IPS-NIHi11 (cell line): Measurements from ENCODE around the gene FOXA3.
A peak's percentile ranks its signal among the peaks of the same experiment; 100 is the strongest.

Experiments
- DNase-seq: peaks from one replicate; pipeline ENCODE4 v3.0.0; 2012; ENCODE audit warnings: mixed read lengths, low spot score

FOXA3 gene

GRCh38 chr19:45895519-45895972, 31.4 kb downstream of the FOXA3 start:
- DNase-seq: no peak

- DNase-seq: peak; percentile 1
Observed at GRCh38 chr19:45895983-45896599, 32.0 kb downstream of the FOXA3 start.

GRCh38 chr19:45897261-45897812, 33.2 kb downstream of the FOXA3 start:
- DNase-seq: no peak

- no peak for DNase-seq
Observed at GRCh38 chr19:45899253-45899652, 35.1 kb downstream of the FOXA3 start.

GRCh38 chr19:45899919-45900589, 35.9 kb downstream of the FOXA3 start:
- no peak for DNase-seq

GRCh38 chr19:45900738-45901431, 36.8 kb downstream of the FOXA3 start:
- DNase-seq: peak; percentile 17

GRCh38 chr19:45901432-45901911, 37.3 kb downstream of the FOXA3 start:
- peak; percentile 32 for DNase-seq

- DNase-seq: peak; percentile 43
Observed at GRCh38 chr19:45901912-45902650, 38.0 kb downstream of the FOXA3 start, which contains the start of gene MYPOP. MYPOP (minus strand) TSS chr19:45902613; CDS start chr19:45901773, 840 bp downstream.

- DNase-seq: peak; percentile 100
Observed at GRCh38 chr19:45902651-45903625, 38.8 kb downstream of the FOXA3 start.

GRCh38 chr19:45905011-45905410, 40.9 kb downstream of the FOXA3 start:
- DNase-seq: no peak

- DNase-seq: no peak
Observed at GRCh38 chr19:45906221-45906620, 42.1 kb downstream of the FOXA3 start.

- DNase-seq: no peak
Observed at GRCh38 chr19:45908956-45909355, 44.8 kb downstream of the FOXA3 start.

GRCh38 chr19:45911291-45911690, 47.2 kb downstream of the FOXA3 start:
- no peak for DNase-seq

- peak; percentile 86 for DNase-seq
Observed at GRCh38 chr19:45913874-45914830, 50.0 kb downstream of the FOXA3 start, which contains the start of gene NANOS2. NANOS2 (minus strand) TSS chr19:45914778; CDS start chr19:45914693, 85 bp downstream.

GRCh38 chr19:45917421-45918091, 53.4 kb downstream of the FOXA3 start:
- no peak for DNase-seq

GRCh38 chr19:45918721-45919120, 54.6 kb downstream of the FOXA3 start:
- no peak for DNase-seq

- DNase-seq: no peak
Observed at GRCh38 chr19:45919678-45920077, 55.6 kb downstream of the FOXA3 start.

- no peak for DNase-seq
Observed at GRCh38 chr19:45920458-45920857, 56.3 kb downstream of the FOXA3 start.

GRCh38 chr19:45922281-45922680, 58.2 kb downstream of the FOXA3 start:
- DNase-seq: peak; percentile 43
